GM12875 (cell line): ENCODE data around the gene OGDHL.
"Not testable (repeated sequence)": the region's sequence is repeated elsewhere in the genome, so short reads cannot be mapped to it uniquely, and the experiment has no call there.

Experiments
- H3K4me3 ChIP-seq: one replicate; pipeline ENCODE4 v1.5.1; 2011; ENCODE audit warnings: low read depth, low read length, control low read depth
- CTCF ChIP-seq: IDR thresholded peaks from 2 replicates; pipeline ENCODE4 v1.5.1; 2011; ENCODE audit warnings: low read depth, mild to moderate bottlenecking, control low read depth, inconsistent platforms, low read length, moderate library complexity, borderline replicate concordance; ENCODE audit not compliant: insufficient read depth

The OGDHL gene

DNA sequence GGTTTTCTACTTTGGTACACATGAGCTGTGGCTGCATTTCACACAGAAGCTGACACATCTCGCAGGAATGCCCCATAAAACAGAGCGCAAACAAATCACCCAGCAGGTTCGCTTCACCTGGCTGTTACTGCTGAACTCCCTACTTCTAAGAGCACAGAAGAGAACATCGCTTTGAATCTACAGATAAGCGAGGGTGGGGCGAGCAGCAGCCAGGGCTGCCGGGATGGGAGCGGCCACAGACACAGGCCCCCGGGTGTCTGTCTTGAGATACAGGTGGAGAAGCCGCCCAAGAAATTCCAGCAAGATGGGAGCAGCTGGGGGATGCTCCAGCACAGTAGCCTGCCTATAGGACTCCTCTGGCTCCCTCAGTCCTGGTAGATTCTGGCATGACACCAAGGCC lies 27.4 kb downstream of the OGDHL start:
- no peak for TF ChIP-seq CTCF
- H3K4me3 ChIP-seq: no peak overlapping the region

- TF ChIP-seq CTCF: no peak
Measured at GRCh38 chr10:49733866-49734265, 28.3 kb downstream of the OGDHL start.

GRCh38 chr10:49726593-49726992 lies 35.5 kb downstream of the OGDHL start:
- no peak for TF ChIP-seq CTCF
- no peak overlapping the region for H3K4me3 ChIP-seq

More at GRCh38 chr10:49733866-49734265, 28.3 kb downstream of the OGDHL start:
- H3K4me3 ChIP-seq: no peak overlapping the region

DNA sequence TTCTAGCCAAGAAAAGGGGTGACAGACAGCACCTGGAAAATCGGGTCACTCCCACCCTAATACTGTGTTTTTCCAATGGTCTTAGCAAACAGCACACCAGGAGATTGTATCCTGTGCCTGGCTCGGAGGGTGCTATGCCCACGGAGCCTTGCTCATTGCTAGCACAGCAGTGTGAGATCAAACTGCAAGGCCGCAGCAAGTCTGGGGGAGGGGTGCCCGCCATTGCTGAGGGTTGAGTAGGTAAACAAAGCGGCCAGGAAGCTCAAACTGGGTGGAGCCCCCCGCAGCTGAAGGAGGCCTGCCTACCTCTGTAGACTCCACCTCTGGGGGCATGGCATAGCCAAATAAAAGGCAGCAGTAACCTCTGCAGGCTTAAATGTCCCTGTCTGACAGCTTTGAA lies 47.0 kb downstream of the OGDHL start:
- H3K4me3 ChIP-seq: not testable (repeated sequence)

GRCh38 chr10:49713266-49713665 lies 48.9 kb downstream of the OGDHL start:
- no peak for TF ChIP-seq CTCF

DNA sequence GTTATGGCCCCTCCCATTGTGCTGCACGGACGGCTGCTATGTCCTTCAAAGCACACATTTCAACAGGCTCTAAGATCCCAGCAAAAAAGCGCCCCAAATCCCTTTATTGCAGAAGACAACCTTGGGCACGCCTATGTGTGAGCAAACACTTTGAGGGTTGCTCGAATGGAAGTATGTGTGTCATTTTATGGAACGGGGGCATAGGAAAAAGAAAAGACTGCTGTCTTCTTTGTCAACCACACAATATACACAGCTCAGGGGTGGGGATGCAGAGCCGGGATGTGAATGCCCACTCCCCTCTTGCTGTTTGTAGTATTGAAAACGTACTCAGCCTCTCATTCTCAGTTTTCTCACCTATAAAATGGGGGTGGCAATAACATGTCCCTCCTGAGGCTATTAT lies 50.6 kb downstream of the OGDHL start:
- no peak for TF ChIP-seq CTCF
- no peak overlapping the region for H3K4me3 ChIP-seq

More at GRCh38 chr10:49713266-49713665, 48.9 kb downstream of the OGDHL start:
- H3K4me3 ChIP-seq: no peak overlapping the region

GRCh38 chr10:49710966-49711365 lies 51.2 kb downstream of the OGDHL start:
- TF ChIP-seq CTCF: no peak
- no peak overlapping the region for H3K4me3 ChIP-seq

GRCh38 chr10:49709934-49710333 lies 52.2 kb downstream of the OGDHL start:
- no peak overlapping the region for H3K4me3 ChIP-seq
- TF ChIP-seq CTCF: no peak
